Measurements from ENCODE around the gene GRM2.

Gene GRM2

GRCh38 chr3:51673802-51674654 is 32.8 kb upstream of the GRM2 start:
- in situ Hi-C loops (cut with HindIII; ENCODE audit: low pct_unique_long_range_greater_than_20kb, low sequenced_read_pairs) = no loop called here

GRCh38 chr3:51675201-51675611 is 31.7 kb upstream of the GRM2 start:
- in situ Hi-C loops (cut with HindIII; ENCODE audit: low pct_unique_long_range_greater_than_20kb, low sequenced_read_pairs) = no loop called here
- no peak for TF ChIP-seq JUND (IDR thresholded peaks at IDR 0.05; ENCODE audit: low read depth)
- peak in 1 of 2 experiments; percentile 25 for DNase-seq (ENCODE audit: low read depth in 1 of 2, low spot score in 1 of 2)

More at GRCh38 chr3:51673802-51674654, 32.8 kb upstream of the GRM2 start:
- peak in 1 of 2 experiments; percentile 33 for DNase-seq (ENCODE audit: low read depth in 1 of 2, low spot score in 1 of 2)
- no peak for TF ChIP-seq JUND (IDR thresholded peaks at IDR 0.05; ENCODE audit: low read depth)

GRCh38 chr3:51676102-51676640 is 30.7 kb upstream of the GRM2 start:
- no peak for TF ChIP-seq JUND (IDR thresholded peaks at IDR 0.05; ENCODE audit: low read depth)
- in situ Hi-C loops (cut with HindIII; ENCODE audit: low pct_unique_long_range_greater_than_20kb, low sequenced_read_pairs) = no loop called here
- no peak for DNase-seq (ENCODE audit: low read depth in 1 of 2, low spot score in 1 of 2)

GRCh38 chr3:51677358-51677757 is 29.5 kb upstream of the GRM2 start:
- TF ChIP-seq JUND (IDR thresholded peaks at IDR 0.05; ENCODE audit: low read depth) = no peak
- no peak for DNase-seq (ENCODE audit: low read depth in 1 of 2, low spot score in 1 of 2)
- in situ Hi-C loops (cut with HindIII; ENCODE audit: low pct_unique_long_range_greater_than_20kb, low sequenced_read_pairs) = no loop called here

- DNase-seq (ENCODE audit: low read depth in 1 of 2, low spot score in 1 of 2) = no peak
- in situ Hi-C loops (cut with HindIII; ENCODE audit: low pct_unique_long_range_greater_than_20kb, low sequenced_read_pairs) = no loop called here
- TF ChIP-seq JUND (IDR thresholded peaks at IDR 0.05; ENCODE audit: low read depth) = no peak
Observed at GRCh38 chr3:51678186-51678585, 28.7 kb upstream of the GRM2 start.

GRCh38 chr3:51678641-51679040 is 28.2 kb upstream of the GRM2 start:
- no peak for DNase-seq (ENCODE audit: low read depth in 1 of 2, low spot score in 1 of 2)
- TF ChIP-seq JUND (IDR thresholded peaks at IDR 0.05; ENCODE audit: low read depth) = no peak
- in situ Hi-C loops (cut with HindIII; ENCODE audit: low pct_unique_long_range_greater_than_20kb, low sequenced_read_pairs) = no loop called here

- no peak for TF ChIP-seq JUND (IDR thresholded peaks at IDR 0.05; ENCODE audit: low read depth)
- no peak for DNase-seq (ENCODE audit: low read depth in 1 of 2, low spot score in 1 of 2)
- in situ Hi-C loops (cut with HindIII; ENCODE audit: low pct_unique_long_range_greater_than_20kb, low sequenced_read_pairs) = no loop called here
Observed at GRCh38 chr3:51679318-51679717, 27.6 kb upstream of the GRM2 start.

GRCh38 chr3:51679777-51680176 is 27.1 kb upstream of the GRM2 start:
- DNase-seq (ENCODE audit: low read depth in 1 of 2, low spot score in 1 of 2) = no peak
- in situ Hi-C loops (cut with HindIII; ENCODE audit: low pct_unique_long_range_greater_than_20kb, low sequenced_read_pairs) = no loop called here
- TF ChIP-seq JUND (IDR thresholded peaks at IDR 0.05; ENCODE audit: low read depth) = no peak

- no peak for DNase-seq (ENCODE audit: low read depth in 1 of 2, low spot score in 1 of 2)
- TF ChIP-seq JUND (IDR thresholded peaks at IDR 0.05; ENCODE audit: low read depth) = no peak
- in situ Hi-C loops (cut with HindIII; ENCODE audit: low pct_unique_long_range_greater_than_20kb, low sequenced_read_pairs) = no loop called here
Observed at GRCh38 chr3:51680196-51680595, 26.7 kb upstream of the GRM2 start.

- TF ChIP-seq JUND (IDR thresholded peaks at IDR 0.05; ENCODE audit: low read depth) = no peak
- in situ Hi-C loops (cut with HindIII; ENCODE audit: low pct_unique_long_range_greater_than_20kb, low sequenced_read_pairs) = no loop called here
- DNase-seq (ENCODE audit: low read depth in 1 of 2, low spot score in 1 of 2) = no peak
Observed at GRCh38 chr3:51680663-51681230, 26.1 kb upstream of the GRM2 start.

GRCh38 chr3:51681453-51681852 is 25.4 kb upstream of the GRM2 start:
- no peak for TF ChIP-seq JUND (IDR thresholded peaks at IDR 0.05; ENCODE audit: low read depth)
- no peak for DNase-seq (ENCODE audit: low read depth in 1 of 2, low spot score in 1 of 2)
- in situ Hi-C loops (cut with HindIII; ENCODE audit: low pct_unique_long_range_greater_than_20kb, low sequenced_read_pairs) = no loop called here

GRCh38 chr3:51682079-51682478 is 24.8 kb upstream of the GRM2 start:
- in situ Hi-C loops (cut with HindIII; ENCODE audit: low pct_unique_long_range_greater_than_20kb, low sequenced_read_pairs) = no loop called here
- TF ChIP-seq JUND (IDR thresholded peaks at IDR 0.05; ENCODE audit: low read depth) = no peak
- DNase-seq (ENCODE audit: low read depth in 1 of 2, low spot score in 1 of 2) = peak; percentile 67 to 81

- no peak for DNase-seq (ENCODE audit: low read depth in 1 of 2, low spot score in 1 of 2)
- in situ Hi-C loops (cut with HindIII; ENCODE audit: low pct_unique_long_range_greater_than_20kb, low sequenced_read_pairs) = no loop called here
- TF ChIP-seq JUND (IDR thresholded peaks at IDR 0.05; ENCODE audit: low read depth) = no peak
Observed at GRCh38 chr3:51682526-51682925, 24.3 kb upstream of the GRM2 start.
